ENCODE measurements around the gene CDH15.

CDH15 gene, protein sequence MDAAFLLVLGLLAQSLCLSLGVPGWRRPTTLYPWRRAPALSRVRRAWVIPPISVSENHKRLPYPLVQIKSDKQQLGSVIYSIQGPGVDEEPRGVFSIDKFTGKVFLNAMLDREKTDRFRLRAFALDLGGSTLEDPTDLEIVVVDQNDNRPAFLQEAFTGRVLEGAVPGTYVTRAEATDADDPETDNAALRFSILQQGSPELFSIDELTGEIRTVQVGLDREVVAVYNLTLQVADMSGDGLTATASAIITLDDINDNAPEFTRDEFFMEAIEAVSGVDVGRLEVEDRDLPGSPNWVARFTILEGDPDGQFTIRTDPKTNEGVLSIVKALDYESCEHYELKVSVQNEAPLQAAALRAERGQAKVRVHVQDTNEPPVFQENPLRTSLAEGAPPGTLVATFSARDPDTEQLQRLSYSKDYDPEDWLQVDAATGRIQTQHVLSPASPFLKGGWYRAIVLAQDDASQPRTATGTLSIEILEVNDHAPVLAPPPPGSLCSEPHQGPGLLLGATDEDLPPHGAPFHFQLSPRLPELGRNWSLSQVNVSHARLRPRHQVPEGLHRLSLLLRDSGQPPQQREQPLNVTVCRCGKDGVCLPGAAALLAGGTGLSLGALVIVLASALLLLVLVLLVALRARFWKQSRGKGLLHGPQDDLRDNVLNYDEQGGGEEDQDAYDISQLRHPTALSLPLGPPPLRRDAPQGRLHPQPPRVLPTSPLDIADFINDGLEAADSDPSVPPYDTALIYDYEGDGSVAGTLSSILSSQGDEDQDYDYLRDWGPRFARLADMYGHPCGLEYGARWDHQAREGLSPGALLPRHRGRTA

DNA sequence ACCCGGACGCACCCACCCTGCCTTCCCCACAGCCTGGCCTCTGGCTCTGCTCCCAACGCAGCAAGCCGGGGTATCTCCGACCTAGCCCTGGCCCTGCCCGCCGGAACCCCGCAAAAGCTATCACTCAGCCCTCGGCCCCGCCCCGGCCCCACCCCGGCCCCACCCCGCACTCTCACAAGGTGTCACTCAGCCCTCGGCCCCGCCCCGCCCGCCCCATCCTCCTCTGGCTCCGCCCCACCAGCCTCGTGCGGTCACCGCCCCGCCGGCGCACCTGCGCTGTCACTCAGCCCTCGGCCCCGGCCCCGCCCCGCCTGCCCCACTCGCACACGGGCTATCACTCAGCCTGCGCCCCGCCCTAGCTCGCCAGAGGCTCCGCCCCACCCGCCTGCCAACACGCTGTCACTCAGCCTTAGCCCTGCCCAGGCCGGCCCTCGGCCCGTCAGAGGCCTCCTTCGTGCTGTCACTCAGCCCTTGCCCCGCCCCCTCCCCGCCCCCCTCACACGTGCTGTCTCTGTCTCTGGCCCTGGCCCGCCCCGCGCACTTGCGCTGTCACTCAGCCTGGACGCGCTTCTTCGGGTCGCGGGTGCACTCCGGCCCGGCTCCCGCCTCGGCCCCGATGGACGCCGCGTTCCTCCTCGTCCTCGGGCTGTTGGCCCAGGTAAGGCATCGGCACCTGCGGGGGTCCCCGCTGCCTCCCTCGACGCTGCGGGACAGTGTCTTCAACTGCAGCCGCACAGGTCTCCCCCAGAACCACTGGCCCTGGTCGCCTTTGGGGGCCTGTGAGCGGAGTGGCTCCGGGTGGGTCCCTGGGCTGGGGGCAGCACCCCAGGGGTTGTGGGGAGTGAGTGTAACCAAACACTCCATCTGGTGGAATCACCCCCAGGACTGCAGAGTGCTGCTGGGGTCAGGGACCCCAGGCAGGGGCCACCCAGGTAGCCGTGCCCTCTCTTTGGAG, at the start of gene CDH15:
TSS of gene CDH15 (plus strand) at position 533 of the 955 bp plus-strand sequence. CDS start at position 617, 84 bp downstream.
- H3K27me3 ChIP-seq (ENCODE audit: low read depth, low read length): peaks cover 9% of the 10 kb centered on the region
- H3K4me3 ChIP-seq (ENCODE audit: low read depth in 1 of 2, low read length in 2 of 2): peak within 1 kb of the TSS; percentile 21 to 32
- H3K27ac ChIP-seq (ENCODE audit: low read length): no peak within 1 kb of the TSS
- H3K9me3 ChIP-seq (ENCODE audit: control insufficient read depth in 1 of 2, low read length in 2 of 2): no peaks in the 10 kb centered on the region
- H3K36me3 ChIP-seq (ENCODE audit: control insufficient read depth in 1 of 2, insufficient read depth in 2 of 2, low read length in 2 of 2): no peaks in the 10 kb centered on the region
- peaks cover 0 to 20% of the 10 kb centered on the region in 2 donors for H3K4me1 ChIP-seq (ENCODE audit: control insufficient read depth in 1 of 2, insufficient read depth in 2 of 2, low read length in 2 of 2)

DNA sequence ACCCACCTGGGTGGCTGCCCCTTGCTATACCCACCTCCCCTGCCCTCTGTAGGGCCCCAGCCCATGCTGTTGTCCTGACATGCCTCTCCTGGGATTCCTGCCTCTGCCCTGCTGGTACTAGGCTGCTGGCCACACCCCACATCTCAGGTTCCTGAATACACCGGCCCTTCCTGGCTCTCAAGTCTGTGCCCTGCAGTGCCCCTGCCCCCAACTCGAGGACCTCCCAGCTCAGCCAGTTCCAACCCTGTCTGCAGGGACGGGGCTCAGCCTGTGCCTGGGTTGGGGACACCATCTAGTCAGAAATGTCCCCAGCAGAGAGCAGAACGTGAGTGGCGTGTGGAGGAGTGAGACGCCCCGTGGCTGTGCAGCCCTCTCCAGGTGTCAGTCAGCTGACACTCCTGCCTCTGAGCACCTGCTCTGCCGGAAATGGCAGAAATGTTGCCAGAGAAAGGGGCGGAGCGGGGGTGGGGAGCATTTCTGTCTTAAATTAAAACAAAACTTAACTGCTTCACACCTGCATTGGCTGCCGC, 49.2 kb upstream of the CDH15 start:
- H3K4me3 ChIP-seq (ENCODE audit: low read depth in 1 of 2, low read length in 2 of 2): no peak overlapping the region
- peaks cover 0 to 7% of the 10 kb centered on the region in 2 donors for H3K9me3 ChIP-seq (ENCODE audit: control insufficient read depth in 1 of 2, low read length in 2 of 2)
- H3K27me3 ChIP-seq (ENCODE audit: low read depth, low read length): no peaks in the 10 kb centered on the region
- no peak overlapping the region for H3K27ac ChIP-seq (ENCODE audit: low read length)
- peaks cover 25 to 81% of the 10 kb centered on the region in 2 donors for H3K36me3 ChIP-seq (ENCODE audit: control insufficient read depth in 1 of 2, insufficient read depth in 2 of 2, low read length in 2 of 2)
- no peaks in the 10 kb centered on the region for H3K4me1 ChIP-seq (ENCODE audit: control insufficient read depth in 1 of 2, insufficient read depth in 2 of 2, low read length in 2 of 2)

DNA sequence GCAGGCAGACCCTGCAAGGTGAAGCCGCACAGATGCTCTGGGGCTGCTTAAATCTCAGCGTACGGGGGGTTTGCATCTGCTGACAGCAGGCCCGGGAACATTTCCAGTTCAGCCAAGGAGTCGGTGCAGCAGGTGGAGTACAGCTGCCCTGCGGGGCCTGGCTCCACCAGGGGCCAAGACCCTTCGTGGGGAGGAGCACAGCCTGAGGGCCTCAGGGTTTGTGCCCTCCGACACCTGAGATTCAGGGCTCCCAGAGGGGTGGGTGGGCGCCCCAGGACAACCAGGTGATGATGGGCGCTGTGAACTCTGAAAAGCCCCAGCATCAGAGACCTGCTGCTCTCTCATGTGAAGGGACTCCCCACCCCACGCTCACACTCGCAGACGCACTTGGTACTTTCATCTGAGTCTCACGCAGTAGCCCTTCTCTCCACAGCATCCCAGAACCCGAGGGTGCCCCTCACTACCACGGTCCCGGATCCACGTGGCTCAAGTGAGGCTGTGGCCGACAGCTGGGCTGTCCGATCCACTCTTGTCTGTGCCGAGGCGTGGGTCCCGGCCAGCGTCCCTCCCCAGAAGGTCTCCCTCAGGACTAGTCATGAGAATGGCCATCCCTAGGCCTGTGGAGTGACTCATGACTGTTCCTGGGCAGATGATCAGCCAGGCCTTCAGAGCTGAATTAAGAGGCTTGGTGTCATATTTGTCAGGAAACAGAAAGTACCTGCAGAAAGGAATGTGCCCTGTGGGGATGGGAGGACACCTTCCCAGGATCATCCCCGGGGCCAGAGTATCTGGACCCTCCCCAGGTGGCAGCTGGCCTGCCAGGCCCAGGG, 48.3 kb upstream of the CDH15 start:
- peaks cover 25 to 72% of the 10 kb centered on the region in 2 donors for H3K36me3 ChIP-seq (ENCODE audit: control insufficient read depth in 1 of 2, insufficient read depth in 2 of 2, low read length in 2 of 2)
- H3K4me1 ChIP-seq (ENCODE audit: control insufficient read depth in 1 of 2, insufficient read depth in 2 of 2, low read length in 2 of 2): no peaks in the 10 kb centered on the region
- H3K4me3 ChIP-seq (ENCODE audit: low read depth in 1 of 2, low read length in 2 of 2): no peak overlapping the region
- no peaks in the 10 kb centered on the region for H3K27me3 ChIP-seq (ENCODE audit: low read depth, low read length)
- H3K27ac ChIP-seq (ENCODE audit: low read length): no peak overlapping the region
- H3K9me3 ChIP-seq (ENCODE audit: control insufficient read depth in 1 of 2, low read length in 2 of 2): peaks cover 0 to 7% of the 10 kb centered on the region in 2 donors

- H3K9me3 ChIP-seq (ENCODE audit: control insufficient read depth in 1 of 2, low read length in 2 of 2): peaks cover 0 to 7% of the 10 kb centered on the region in 2 donors
- no peak overlapping the region for H3K4me3 ChIP-seq (ENCODE audit: low read depth in 1 of 2, low read length in 2 of 2)
- no peaks in the 10 kb centered on the region for H3K27me3 ChIP-seq (ENCODE audit: low read depth, low read length)
- H3K27ac ChIP-seq (ENCODE audit: low read length): no peak overlapping the region
- no peaks in the 10 kb centered on the region for H3K4me1 ChIP-seq (ENCODE audit: control insufficient read depth in 1 of 2, insufficient read depth in 2 of 2, low read length in 2 of 2)
- H3K36me3 ChIP-seq (ENCODE audit: control insufficient read depth in 1 of 2, insufficient read depth in 2 of 2, low read length in 2 of 2): peaks cover 25 to 69% of the 10 kb centered on the region in 2 donors
Measured at GRCh38 chr16:89123831-89124100, 47.8 kb upstream of the CDH15 start.

DNA sequence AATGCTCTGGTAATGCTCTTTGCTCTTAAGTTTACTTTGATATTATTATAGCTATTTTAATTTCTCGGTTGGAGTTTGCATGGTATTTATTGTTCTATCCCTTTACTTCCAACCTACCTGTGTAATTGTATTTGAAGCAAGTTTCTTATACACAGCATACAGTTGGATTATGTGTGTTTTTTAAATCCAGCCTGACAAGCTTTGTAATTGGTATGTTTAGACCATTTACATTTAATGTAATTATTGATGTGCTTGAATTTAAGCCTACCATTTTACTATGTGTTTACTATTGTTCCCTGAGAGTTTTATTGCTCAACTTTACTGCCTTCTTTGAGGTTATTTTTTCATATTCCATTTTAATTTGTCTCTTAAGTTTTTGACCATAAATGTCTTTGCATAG, 42.2 kb upstream of the CDH15 start:
- Histone ChIP-seq H3K27ac (ENCODE audit: low read length) (no peak overlapping the region), H3K9me3 (ENCODE audit: control insufficient read depth in 1 of 2, low read length in 2 of 2) (peaks cover 0 to 9% of the 10 kb centered on the region in 2 donors), H3K36me3 (ENCODE audit: control insufficient read depth in 1 of 2, insufficient read depth in 2 of 2, low read length in 2 of 2) (peaks cover 15 to 57% of the 10 kb centered on the region in 2 donors), H3K4me3 (ENCODE audit: low read depth in 1 of 2, low read length in 2 of 2) (no peak overlapping the region), H3K27me3 (ENCODE audit: low read depth, low read length) (no peaks in the 10 kb centered on the region), H3K4me1 (ENCODE audit: control insufficient read depth in 1 of 2, insufficient read depth in 2 of 2, low read length in 2 of 2) (no peaks in the 10 kb centered on the region)

DNA sequence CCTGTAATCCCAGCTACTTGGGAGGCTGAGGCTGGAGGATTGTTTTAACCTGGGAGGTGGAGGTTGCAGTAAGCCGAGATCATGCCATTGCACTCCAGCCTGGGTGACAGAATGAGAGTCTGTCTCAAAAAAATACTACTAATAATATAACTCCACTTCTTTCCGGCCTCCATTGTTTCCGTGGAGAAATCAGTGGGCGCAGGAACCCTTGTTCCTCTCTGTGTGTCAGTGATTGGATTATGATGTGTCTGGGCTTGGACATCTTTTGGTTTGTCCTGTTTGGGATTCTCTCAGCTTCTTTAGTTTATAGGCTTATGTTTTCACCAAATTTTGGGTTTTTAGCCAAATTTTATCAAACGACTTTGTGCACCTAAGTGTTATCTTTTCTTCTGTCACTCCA, 41.1 kb upstream of the CDH15 start:
- H3K9me3 ChIP-seq (ENCODE audit: control insufficient read depth in 1 of 2, low read length in 2 of 2): peaks cover 0 to 7% of the 10 kb centered on the region in 2 donors
- no peak overlapping the region for H3K27ac ChIP-seq (ENCODE audit: low read length)
- H3K4me3 ChIP-seq (ENCODE audit: low read depth in 1 of 2, low read length in 2 of 2): no peak overlapping the region
- H3K4me1 ChIP-seq (ENCODE audit: control insufficient read depth in 1 of 2, insufficient read depth in 2 of 2, low read length in 2 of 2): no peaks in the 10 kb centered on the region
- H3K36me3 ChIP-seq (ENCODE audit: control insufficient read depth in 1 of 2, insufficient read depth in 2 of 2, low read length in 2 of 2): peaks cover 15 to 53% of the 10 kb centered on the region in 2 donors
- no peaks in the 10 kb centered on the region for H3K27me3 ChIP-seq (ENCODE audit: low read depth, low read length)

GRCh38 chr16:89131783-89132182, 39.8 kb upstream of the CDH15 start:
- peaks cover 9 to 51% of the 10 kb centered on the region in 2 donors for H3K36me3 ChIP-seq (ENCODE audit: control insufficient read depth in 1 of 2, insufficient read depth in 2 of 2, low read length in 2 of 2)

DNA sequence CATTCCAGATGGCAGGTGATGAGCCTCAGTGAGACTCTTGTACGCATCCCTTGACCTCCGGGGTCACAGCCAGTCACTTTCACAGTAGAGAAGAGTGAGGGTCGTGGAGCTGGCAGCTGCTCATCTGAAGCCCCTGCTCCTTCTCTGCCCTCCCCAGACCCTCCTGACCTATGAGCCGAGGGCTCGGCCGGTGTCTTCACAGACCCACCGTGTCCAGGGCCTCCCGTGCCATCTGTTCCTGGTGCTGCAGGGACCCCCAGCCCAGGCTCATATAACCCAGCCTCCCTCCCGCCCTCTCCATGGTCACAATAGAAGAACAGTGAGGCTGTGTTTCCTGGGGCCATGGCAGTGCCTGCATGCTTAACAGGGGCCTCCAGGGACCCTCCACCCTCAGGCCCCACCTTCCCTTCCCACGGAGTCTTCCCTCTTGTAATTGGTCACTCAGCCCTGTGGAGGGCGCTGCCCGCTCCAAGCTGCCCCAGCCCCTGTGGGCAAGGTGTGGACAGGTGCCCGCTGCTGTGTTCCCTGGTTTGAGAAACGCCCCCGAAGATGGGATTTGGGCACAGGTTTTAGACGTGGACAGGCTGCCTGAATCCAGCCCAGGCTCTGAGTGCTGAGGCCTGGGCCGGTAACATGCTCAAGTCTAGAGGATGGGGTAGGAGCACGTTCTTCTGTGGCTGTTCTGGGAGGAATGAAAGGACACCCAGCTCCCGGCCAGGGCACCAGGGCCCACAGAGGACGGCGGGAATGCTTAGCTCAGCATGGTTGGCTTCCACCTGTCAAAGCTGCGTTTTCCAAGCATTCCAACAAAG, 39.1 kb upstream of the CDH15 start:
- Histone ChIP-seq H3K27ac (ENCODE audit: low read length) (no peak overlapping the region), H3K27me3 (ENCODE audit: low read depth, low read length) (no peaks in the 10 kb centered on the region), H3K9me3 (ENCODE audit: control insufficient read depth in 1 of 2, low read length in 2 of 2) (peaks cover 0 to 2% of the 10 kb centered on the region in 2 donors), H3K4me1 (ENCODE audit: control insufficient read depth in 1 of 2, insufficient read depth in 2 of 2, low read length in 2 of 2) (no peaks in the 10 kb centered on the region), H3K36me3 (ENCODE audit: control insufficient read depth in 1 of 2, insufficient read depth in 2 of 2, low read length in 2 of 2) (peaks cover 9 to 54% of the 10 kb centered on the region in 2 donors), H3K4me3 (ENCODE audit: low read depth in 1 of 2, low read length in 2 of 2) (no peak overlapping the region)

More at GRCh38 chr16:89131783-89132182, 39.8 kb upstream of the CDH15 start:
- Histone ChIP-seq H3K27me3 (ENCODE audit: low read depth, low read length) (no peaks in the 10 kb centered on the region), H3K4me1 (ENCODE audit: control insufficient read depth in 1 of 2, insufficient read depth in 2 of 2, low read length in 2 of 2) (no peaks in the 10 kb centered on the region), H3K9me3 (ENCODE audit: control insufficient read depth in 1 of 2, low read length in 2 of 2) (peaks cover 0 to 2% of the 10 kb centered on the region in 2 donors), H3K27ac (ENCODE audit: low read length) (no peak overlapping the region), H3K4me3 (ENCODE audit: low read depth in 1 of 2, low read length in 2 of 2) (no peak overlapping the region)

DNA sequence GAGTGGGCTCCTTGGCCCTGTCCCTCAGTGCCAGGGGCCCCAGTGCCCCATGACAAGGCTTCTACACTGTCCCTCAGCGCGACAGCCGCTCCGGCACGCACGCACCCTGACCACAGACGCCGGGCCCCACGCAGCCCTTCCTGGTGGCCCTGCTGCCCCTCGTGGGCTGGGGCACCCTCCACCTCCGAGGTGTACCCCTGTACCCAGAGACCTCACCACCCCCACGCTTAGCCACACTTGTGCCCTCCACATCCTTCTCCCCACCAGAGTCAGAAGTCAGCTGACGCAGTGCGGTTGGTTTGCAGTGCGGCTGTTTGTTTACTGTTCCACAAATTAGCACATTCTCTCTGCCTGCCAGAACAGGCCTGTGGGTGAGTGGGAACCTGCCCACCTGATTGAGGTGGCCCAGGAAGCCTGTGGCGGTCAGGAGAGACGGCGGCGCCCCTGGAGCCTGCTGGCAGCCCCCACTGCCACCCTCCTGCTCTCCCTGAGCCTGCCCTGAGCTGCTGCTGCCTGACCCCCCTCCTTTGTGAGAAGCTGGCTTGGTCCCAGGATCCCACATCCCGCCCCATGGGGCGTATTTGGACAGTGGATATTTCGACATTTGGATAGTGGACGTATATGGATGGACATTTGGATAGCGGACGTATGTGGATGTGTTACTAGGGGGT, 38.0 kb upstream of the CDH15 start:
- Histone ChIP-seq H3K27ac (ENCODE audit: low read length) (no peak overlapping the region), H3K9me3 (ENCODE audit: control insufficient read depth in 1 of 2, low read length in 2 of 2) (peaks cover 0 to 2% of the 10 kb centered on the region in 2 donors), H3K4me1 (ENCODE audit: control insufficient read depth in 1 of 2, insufficient read depth in 2 of 2, low read length in 2 of 2) (no peaks in the 10 kb centered on the region), H3K36me3 (ENCODE audit: control insufficient read depth in 1 of 2, insufficient read depth in 2 of 2, low read length in 2 of 2) (peaks cover 9 to 60% of the 10 kb centered on the region in 2 donors), H3K27me3 (ENCODE audit: low read depth, low read length) (no peaks in the 10 kb centered on the region), H3K4me3 (ENCODE audit: low read depth in 1 of 2, low read length in 2 of 2) (no peak overlapping the region)
